ENCODE data around the gene EBPL.
"Not testable (repeated sequence)": the region's sequence is repeated elsewhere in the genome, so short reads cannot be mapped to it uniquely, and the experiment has no call there.

The EBPL gene

GRCh38 chr13:49690995-49691784, at the start of gene EBPL:
Gene EBPL, minus strand, starts transcription at chr13:49691486. Its CDS starts 62 bp downstream, at chr13:49691424.
- no peak for DNase-seq

- no peak for DNase-seq
These were observed 49.6 kb upstream of the EBPL start for GRCh38 chr13:49740870-49741269.

GRCh38 chr13:49739498-49740187, 48.4 kb upstream of the EBPL start:
- no peak for DNase-seq

GRCh38 chr13:49733181-49733951, 42.1 kb upstream of the EBPL start:
- no peak for DNase-seq

GRCh38 chr13:49731766-49732165, 40.5 kb upstream of the EBPL start:
- DNase-seq = no peak

- no peak for DNase-seq
These were observed 25.3 kb upstream of the EBPL start for GRCh38 chr13:49716615-49717014.

GRCh38 chr13:49714757-49715156, 23.5 kb upstream of the EBPL start:
- no peak for DNase-seq

- DNase-seq = no peak
These were observed 20.1 kb upstream of the EBPL start for GRCh38 chr13:49711218-49711863.

GRCh38 chr13:49704264-49704663, 13.0 kb upstream of the EBPL start:
- DNase-seq = not testable (repeated sequence)

- no peak for DNase-seq
These were observed 10.2 kb upstream of the EBPL start for GRCh38 chr13:49701491-49701890.

- DNase-seq = no peak
These were observed 6.2 kb upstream of the EBPL start for GRCh38 chr13:49697468-49697867.

GRCh38 chr13:49694446-49694845, 3.2 kb upstream of the EBPL start:
- no peak for DNase-seq

GRCh38 chr13:49693877-49694276, 2.6 kb upstream of the EBPL start:
- no peak for DNase-seq

GRCh38 chr13:49693191-49693733, 2.0 kb upstream of the EBPL start:
- DNase-seq = no peak

- DNase-seq = no peak
These were observed 922 bp downstream of the EBPL start for GRCh38 chr13:49690133-49690994.

- no peak for DNase-seq
These were observed 7.8 kb downstream of the EBPL start for GRCh38 chr13:49683489-49683888.

GRCh38 chr13:49681842-49682435, 9.3 kb downstream of the EBPL start:
- no peak for DNase-seq

- DNase-seq = no peak
These were observed 12.0 kb downstream of the EBPL start for GRCh38 chr13:49679246-49679645.

GRCh38 chr13:49678191-49678914, 12.9 kb downstream of the EBPL start:
- no peak for DNase-seq

- no peak for DNase-seq
These were observed 14.5 kb downstream of the EBPL start for GRCh38 chr13:49676581-49677298.
